Sigmoid colon (tissue), 4 donors: Measurements from ENCODE around the gene FBXO3.

Experiments
- EP300 ChIP-seq, 4 donors: sonication (generic); formaldehyde crosslinking; IDR thresholded peaks; one replicate each; pipeline ENCODE4 v1.6.1; 2017; ENCODE audit warnings: antibody characterized with exemption in 4 of 4
- POLR2A ChIP-seq, 2 donors: fragments of 450-650 bp; IDR thresholded peaks; one replicate each; pipeline ENCODE4 v1.6.1; 2016; ENCODE audit warnings: antibody characterized with exemption in 2 of 2, mild to moderate bottlenecking in 2 of 2, moderate library complexity in 2 of 2
- POLR2AphosphoS5 ChIP-seq, 4 donors: sonication (generic); formaldehyde crosslinking; IDR thresholded peaks; one replicate each; pipeline ENCODE4 v1.6.1; 2017; ENCODE audit warnings: antibody characterized with exemption in 4 of 4
- TF ChIP-seq, protein P1 (sequence below), 4 experiments: fragments of 450-650 bp in 3 of 4; fragments of 200-600 bp in 1 of 4; IDR thresholded peaks; one replicate each; pipeline ENCODE4 v1.5.1; 2016 to 2019; ENCODE audit warnings: antibody characterized with exemption in 4 of 4, mild to moderate bottlenecking in 3 of 4, moderate library complexity in 2 of 4

DNA sequence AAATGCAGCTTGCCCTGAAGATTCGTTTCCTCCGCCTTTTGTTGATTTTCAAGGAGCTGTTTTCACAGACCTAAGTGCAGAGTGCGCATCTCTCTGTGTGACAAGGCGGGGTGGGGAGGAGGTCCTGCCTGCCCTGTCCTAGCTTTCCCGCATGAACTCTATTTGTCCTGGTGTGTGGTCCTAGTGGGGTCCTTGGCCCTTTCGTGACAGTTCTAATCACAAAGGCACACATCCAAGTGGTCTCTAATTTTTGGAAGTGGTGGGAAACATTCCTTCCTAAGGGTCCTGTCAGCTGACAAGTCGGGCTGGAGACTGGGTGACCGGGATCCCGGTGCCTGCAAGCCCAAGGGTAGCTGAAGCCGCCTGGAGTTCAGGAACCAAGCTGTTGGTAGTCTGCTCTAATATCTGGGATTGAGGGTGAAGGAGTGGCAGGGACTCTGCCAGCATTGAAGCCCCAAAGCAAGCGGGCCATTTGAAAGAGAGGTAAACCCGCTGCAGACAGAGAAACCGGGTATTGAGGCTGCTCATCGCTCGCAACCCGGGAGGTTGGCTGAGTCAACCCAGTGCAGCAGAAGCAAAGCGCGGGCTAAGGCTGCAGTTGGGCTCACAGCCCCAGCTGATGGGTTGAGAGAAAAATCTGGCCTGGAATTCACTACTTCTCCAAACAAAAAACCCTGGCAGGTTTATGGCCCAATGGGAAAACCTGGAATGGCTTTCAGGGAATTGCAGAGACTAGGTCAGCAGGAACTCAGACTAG, 28.1 kb upstream of the FBXO3 start:
- TF ChIP-seq, protein P1, sequence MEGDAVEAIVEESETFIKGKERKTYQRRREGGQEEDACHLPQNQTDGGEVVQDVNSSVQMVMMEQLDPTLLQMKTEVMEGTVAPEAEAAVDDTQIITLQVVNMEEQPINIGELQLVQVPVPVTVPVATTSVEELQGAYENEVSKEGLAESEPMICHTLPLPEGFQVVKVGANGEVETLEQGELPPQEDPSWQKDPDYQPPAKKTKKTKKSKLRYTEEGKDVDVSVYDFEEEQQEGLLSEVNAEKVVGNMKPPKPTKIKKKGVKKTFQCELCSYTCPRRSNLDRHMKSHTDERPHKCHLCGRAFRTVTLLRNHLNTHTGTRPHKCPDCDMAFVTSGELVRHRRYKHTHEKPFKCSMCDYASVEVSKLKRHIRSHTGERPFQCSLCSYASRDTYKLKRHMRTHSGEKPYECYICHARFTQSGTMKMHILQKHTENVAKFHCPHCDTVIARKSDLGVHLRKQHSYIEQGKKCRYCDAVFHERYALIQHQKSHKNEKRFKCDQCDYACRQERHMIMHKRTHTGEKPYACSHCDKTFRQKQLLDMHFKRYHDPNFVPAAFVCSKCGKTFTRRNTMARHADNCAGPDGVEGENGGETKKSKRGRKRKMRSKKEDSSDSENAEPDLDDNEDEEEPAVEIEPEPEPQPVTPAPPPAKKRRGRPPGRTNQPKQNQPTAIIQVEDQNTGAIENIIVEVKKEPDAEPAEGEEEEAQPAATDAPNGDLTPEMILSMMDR (IDR thresholded peaks at IDR 0.05) = no peak
- TF ChIP-seq POLR2A (IDR thresholded peaks at IDR 0.05) (no peak), EP300 (IDR thresholded peaks at IDR 0.05) (no peak), POLR2AphosphoS5 (IDR thresholded peaks at IDR 0.05) (peak in 2 of 4 donors; percentile 4 to 12)
